Skeletal muscle cell (primary cell): Measurements from ENCODE around the gene MRPL53.

Experiments used
- DNase-seq: peaks from one replicate; pipeline ENCODE4 v3.0.0-alpha.2; 2010; ENCODE audit warnings: low read depth
- H3K4me3 ChIP-seq: 2 replicates; pipeline ENCODE4 v1.5.1; 2011; ENCODE audit warnings: low read depth, mild to moderate bottlenecking, control low read depth, low read length, moderate library complexity

MRPL53 gene

GRCh38 chr2:74438248-74438647, 34.2 kb downstream of the MRPL53 start:
- no peak for DNase-seq
- peak overlapping the region; percentile 20 for H3K4me3 ChIP-seq

- no peak overlapping the region for H3K4me3 ChIP-seq
- no peak for DNase-seq
Measured at GRCh38 chr2:74436848-74437695, 35.4 kb downstream of the MRPL53 start.

GRCh38 chr2:74436111-74436805, 36.2 kb downstream of the MRPL53 start:
- no peak overlapping the region for H3K4me3 ChIP-seq
- no peak for DNase-seq

GRCh38 chr2:74430502-74430901, 42.0 kb downstream of the MRPL53 start:
- DNase-seq = no peak

GRCh38 chr2:74429487-74430451, 42.7 kb downstream of the MRPL53 start:
- no peak overlapping the region for H3K4me3 ChIP-seq
- no peak for DNase-seq

More at GRCh38 chr2:74430502-74430901, 42.0 kb downstream of the MRPL53 start:
- H3K4me3 ChIP-seq = no peak overlapping the region

GRCh38 chr2:74428675-74429074, 43.8 kb downstream of the MRPL53 start:
- DNase-seq = no peak
- no peak overlapping the region for H3K4me3 ChIP-seq

GRCh38 chr2:74427551-74427950, 44.9 kb downstream of the MRPL53 start:
- DNase-seq = no peak
- no peak overlapping the region for H3K4me3 ChIP-seq

- H3K4me3 ChIP-seq = no peak overlapping the region
- no peak for DNase-seq
Measured at GRCh38 chr2:74426181-74426758, 46.2 kb downstream of the MRPL53 start.

GRCh38 chr2:74425523-74425922, 47.0 kb downstream of the MRPL53 start:
- DNase-seq = no peak
- H3K4me3 ChIP-seq = no peak overlapping the region

GRCh38 chr2:74424995-74425406, 47.5 kb downstream of the MRPL53 start:
- DNase-seq = no peak
- no peak overlapping the region for H3K4me3 ChIP-seq

- no peak for DNase-seq
- H3K4me3 ChIP-seq = no peak overlapping the region
Measured at GRCh38 chr2:74424139-74424992, 48.1 kb downstream of the MRPL53 start.

GRCh38 chr2:74423231-74424095, 49.0 kb downstream of the MRPL53 start:
- DNase-seq = no peak

More at GRCh38 chr2:74423231-74424095, 49.0 kb downstream of the MRPL53 start:
- H3K4me3 ChIP-seq = no peak overlapping the region
